ENCODE results near the gene EIF3A.

- TF ChIP-seq, protein P1, sequence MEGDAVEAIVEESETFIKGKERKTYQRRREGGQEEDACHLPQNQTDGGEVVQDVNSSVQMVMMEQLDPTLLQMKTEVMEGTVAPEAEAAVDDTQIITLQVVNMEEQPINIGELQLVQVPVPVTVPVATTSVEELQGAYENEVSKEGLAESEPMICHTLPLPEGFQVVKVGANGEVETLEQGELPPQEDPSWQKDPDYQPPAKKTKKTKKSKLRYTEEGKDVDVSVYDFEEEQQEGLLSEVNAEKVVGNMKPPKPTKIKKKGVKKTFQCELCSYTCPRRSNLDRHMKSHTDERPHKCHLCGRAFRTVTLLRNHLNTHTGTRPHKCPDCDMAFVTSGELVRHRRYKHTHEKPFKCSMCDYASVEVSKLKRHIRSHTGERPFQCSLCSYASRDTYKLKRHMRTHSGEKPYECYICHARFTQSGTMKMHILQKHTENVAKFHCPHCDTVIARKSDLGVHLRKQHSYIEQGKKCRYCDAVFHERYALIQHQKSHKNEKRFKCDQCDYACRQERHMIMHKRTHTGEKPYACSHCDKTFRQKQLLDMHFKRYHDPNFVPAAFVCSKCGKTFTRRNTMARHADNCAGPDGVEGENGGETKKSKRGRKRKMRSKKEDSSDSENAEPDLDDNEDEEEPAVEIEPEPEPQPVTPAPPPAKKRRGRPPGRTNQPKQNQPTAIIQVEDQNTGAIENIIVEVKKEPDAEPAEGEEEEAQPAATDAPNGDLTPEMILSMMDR (IDR thresholded peaks at IDR 0.05; ENCODE audit: low read depth, low read length, poor library complexity, severe bottlenecking): no peak
- TF ChIP-seq EZH2phosphoT487 (IDR thresholded peaks at IDR 0.05; ENCODE audit: borderline replicate concordance, low read length): no peak
Measured at GRCh38 chr10:119095640-119096039, 15.0 kb upstream of the EIF3A start.
